Loucy (cell line): ENCODE measurements around the gene SNX12.

Experiments used
- H2AFZ ChIP-seq: fragments of 200-600 bp; sonication (generic); 2 replicates; pipeline ENCODE4 v1.6.0; 2016; ENCODE audit warnings: antibody characterized with exemption, mild to moderate bottlenecking, low read length, moderate library complexity
- H3F3A ChIP-seq: fragments of 200-600 bp; 2 replicates; pipeline ENCODE4 v1.6.0; 2016; ENCODE audit warnings: antibody characterized with exemption, low read depth, mild to moderate bottlenecking
- H3K27me3 ChIP-seq: fragments of 200-600 bp; sonication (generic); 2 replicates; pipeline ENCODE4 v1.6.1; 2014; ENCODE audit warnings: low read length, mild to moderate bottlenecking; ENCODE audit not compliant: insufficient read depth, poor library complexity, severe bottlenecking
- H3K36me3 ChIP-seq: fragments of 200-600 bp; sonication (generic); 2 replicates; pipeline ENCODE4 v1.6.1; 2016; ENCODE audit warnings: low read length; ENCODE audit not compliant: insufficient read depth
- H3K4me1 ChIP-seq: fragments of 200-600 bp; sonication (generic); 2 replicates; pipeline ENCODE4 v1.5.1; 2014; ENCODE audit warnings: low read length, mild to moderate bottlenecking; ENCODE audit not compliant: insufficient read depth, poor library complexity, severe bottlenecking
- H3K4me2 ChIP-seq: fragments of 200-600 bp; sonication (generic); 2 replicates; pipeline ENCODE4 v1.6.0; 2014; ENCODE audit warnings: antibody characterized with exemption, low read length, low read depth, mild to moderate bottlenecking; ENCODE audit not compliant: poor library complexity, severe bottlenecking
- H3K4me3 ChIP-seq: fragments of 200-600 bp; sonication (generic); 2 replicates; pipeline ENCODE4 v1.5.1; 2014; ENCODE audit warnings: low read length, mild to moderate bottlenecking, mixed read lengths; ENCODE audit not compliant: poor library complexity, severe bottlenecking
- H3K79me2 ChIP-seq: fragments of 200-600 bp; sonication (generic); 2 replicates; pipeline ENCODE4 v1.6.1; 2014; ENCODE audit warnings: low read length; ENCODE audit not compliant: insufficient read depth
- H3K9ac ChIP-seq: fragments of 200-600 bp; sonication (generic); 2 replicates; pipeline ENCODE4 v1.6.0; 2014; ENCODE audit warnings: mild to moderate bottlenecking, low read depth, low read length, moderate library complexity; ENCODE audit not compliant: poor library complexity, severe bottlenecking
- H3K9me2 ChIP-seq: fragments of 200-600 bp; sonication (generic); replicated peaks from 2 replicates; pipeline ENCODE4 v1.6.1; 2016; ENCODE audit warnings: low read depth, low read length, mixed read lengths
- H3K9me3 ChIP-seq: fragments of 200-600 bp; sonication (generic); 2 replicates; pipeline ENCODE4 v1.6.1; 2014; ENCODE audit warnings: mild to moderate bottlenecking, antibody characterized with exemption, low read length, low read depth; ENCODE audit not compliant: insufficient read depth
- H4K20me1 ChIP-seq: fragments of 200-600 bp; sonication (generic); 2 replicates; pipeline ENCODE4 v1.6.0; 2014; ENCODE audit warnings: antibody characterized with exemption, low read length, mild to moderate bottlenecking; ENCODE audit not compliant: insufficient read depth, poor library complexity, severe bottlenecking
- CTCF ChIP-seq: fragments of 200-600 bp; sonication (generic); conservative IDR thresholded peaks from 2 replicates; pipeline ENCODE4 v1.5.1; 2014; ENCODE audit warnings: mild to moderate bottlenecking, antibody characterized with exemption, low read length
- EZH2phosphoT487 ChIP-seq: fragments of 200-600 bp; IDR thresholded peaks from 2 replicates; pipeline ENCODE4 v1.6.1; 2018; ENCODE audit warnings: antibody characterized with exemption, mild to moderate bottlenecking, moderate library complexity, borderline replicate concordance

Gene SNX12

GRCh38 chrX:71095033-71095432 is 26.9 kb upstream of the SNX12 start:
- Histone ChIP-seq H3K9me2 (no peaks in the 10 kb centered on the region), H3K9me3 (no peaks in the 10 kb centered on the region), H3K27me3 (no peaks in the 10 kb centered on the region), H4K20me1 (no peaks in the 10 kb centered on the region), H3K4me1 (peaks cover 28% of the 10 kb centered on the region), H3F3A (no peaks in the 10 kb centered on the region), H2AFZ (peak overlapping the region; percentile 91), H3K4me2 (peak overlapping the region; percentile 87), H3K36me3 (no peaks in the 10 kb centered on the region), H3K4me3 (peak overlapping the region; percentile 84), H3K9ac (peak overlapping the region; percentile 76), H3K79me2 (0 out of 2 replicates have a peak, but pooled peaks cover 12% of the 10 kb centered on the region)
- TF ChIP-seq CTCF (no peak), EZH2phosphoT487 (no peak)

GRCh38 chrX:71091263-71091662 is 23.1 kb upstream of the SNX12 start:
- no peaks in the 10 kb centered on the region for H3K9me2 ChIP-seq
- H3F3A ChIP-seq: no peaks in the 10 kb centered on the region
- 0 out of 2 replicates have a peak, but pooled peaks cover 2% of the 10 kb centered on the region for H3K79me2 ChIP-seq
- H3K36me3 ChIP-seq: no peaks in the 10 kb centered on the region
- H3K4me1 ChIP-seq: peaks cover 5% of the 10 kb centered on the region
- no peak overlapping the region for H3K4me2 ChIP-seq
- no peaks in the 10 kb centered on the region for H3K27me3 ChIP-seq
- H3K4me3 ChIP-seq: no peak overlapping the region
- no peaks in the 10 kb centered on the region for H4K20me1 ChIP-seq
- H3K9me3 ChIP-seq: no peaks in the 10 kb centered on the region
- no peak overlapping the region for H2AFZ ChIP-seq
- TF ChIP-seq CTCF: no peak
- TF ChIP-seq EZH2phosphoT487: no peak
- H3K9ac ChIP-seq: no peak overlapping the region

GRCh38 chrX:71085900-71086299 is 17.8 kb upstream of the SNX12 start:
- TF ChIP-seq EZH2phosphoT487 (no peak), CTCF (no peak)
- no peaks in the 10 kb centered on the region for H4K20me1 ChIP-seq

More at GRCh38 chrX:71085900-71086299, 17.8 kb upstream of the SNX12 start:
- no peaks in the 10 kb centered on the region for H3K27me3 ChIP-seq
- no peak overlapping the region for H2AFZ ChIP-seq
- H3K4me3 ChIP-seq: no peak overlapping the region
- no peaks in the 10 kb centered on the region for H3K79me2 ChIP-seq
- H3K9me2 ChIP-seq: no peaks in the 10 kb centered on the region
- no peaks in the 10 kb centered on the region for H3K36me3 ChIP-seq
- no peak overlapping the region for H3K4me2 ChIP-seq
- peaks cover 3% of the 10 kb centered on the region for H3K4me1 ChIP-seq
- H3K9me3 ChIP-seq: no peaks in the 10 kb centered on the region
- no peak overlapping the region for H3K9ac ChIP-seq
- no peaks in the 10 kb centered on the region for H3F3A ChIP-seq
